ENCODE results near the gene IQSEC1. TPM values are rescaled to one million over a fixed set of nuclear protein-coding genes. Genes with fewer than 3 reads are reported as not detected.

IQSEC1 gene
- total RNA-seq, 2 experiments from 2014 or later: 59.5 to 64.6 TPM

- DNase-seq (no peak), ATAC-seq (ENCODE audit: low read depth) (no peak)
- Mint-ChIP-seq H3K27ac (peak overlapping the region; percentile 98), H3K27me3 (no peaks in the 10 kb centered on the region), H3K4me3 (peak overlapping the region; percentile 84), H3K9me3 (no peaks in the 10 kb centered on the region), H3K4me1 (peaks cover 33% of the 10 kb centered on the region), H3K36me3 (peaks cover 4% of the 10 kb centered on the region)
- POLR2A ChIA-PET: no interaction called here
Observed at GRCh38 chr3:13017361-13018042, 55.7 kb downstream of the IQSEC1 start.

- peak overlapping the region; percentile 98 for H3K27ac Mint-ChIP-seq
- ATAC-seq (ENCODE audit: low read depth) (no peak), DNase-seq (no peak)
- H3K36me3 Mint-ChIP-seq: peaks cover 4% of the 10 kb centered on the region
- no peaks in the 10 kb centered on the region for H3K27me3 Mint-ChIP-seq
- H3K9me3 Mint-ChIP-seq: no peaks in the 10 kb centered on the region
- POLR2A ChIA-PET: interaction anchor here (6.0 kb wide), 1 partner anchor 53 kb away, joined by 35 read pairs; no protein-coding TSS in a partner anchor
- H3K4me3 Mint-ChIP-seq: peak overlapping the region; percentile 84
- H3K4me1 Mint-ChIP-seq: peaks cover 39% of the 10 kb centered on the region
Observed at GRCh38 chr3:13016721-13017255, 56.4 kb downstream of the IQSEC1 start.

- Mint-ChIP-seq H3K27me3 (no peaks in the 10 kb centered on the region), H3K4me1 (peaks cover 44% of the 10 kb centered on the region), H3K9me3 (no peaks in the 10 kb centered on the region), H3K4me3 (peak overlapping the region; percentile 84), H3K27ac (peak overlapping the region; percentile 98), H3K36me3 (peaks cover 4% of the 10 kb centered on the region)
- ATAC-seq (ENCODE audit: low read depth) (peak; percentile 50), DNase-seq (no peak)
- POLR2A ChIA-PET: interaction anchor here (1.2 to 6.0 kb wide), 4 partner anchors 11 to 436 kb away, joined by 3 to 35 read pairs (median 7); no protein-coding TSS in a partner anchor
Observed at GRCh38 chr3:13016083-13016720, 57.0 kb downstream of the IQSEC1 start.

GRCh38 chr3:13015286-13016082, 57.7 kb downstream of the IQSEC1 start:
- peak overlapping the region; percentile 98 for H3K27ac Mint-ChIP-seq
- POLR2A ChIA-PET: interaction anchor here (1.0 to 6.0 kb wide), 5 partner anchors 11 to 436 kb away, joined by 3 to 35 read pairs (median 6); no protein-coding TSS in a partner anchor
- ATAC-seq (ENCODE audit: low read depth): peak; percentile 40
- peak overlapping the region; percentile 84 for H3K4me3 Mint-ChIP-seq
- no peaks in the 10 kb centered on the region for H3K27me3 Mint-ChIP-seq
- H3K9me3 Mint-ChIP-seq: no peaks in the 10 kb centered on the region
- peaks cover 48% of the 10 kb centered on the region for H3K4me1 Mint-ChIP-seq
- peak; percentile 70 for DNase-seq
- H3K36me3 Mint-ChIP-seq: peaks cover 7% of the 10 kb centered on the region

GRCh38 chr3:13014755-13015285, 58.4 kb downstream of the IQSEC1 start:
- peak overlapping the region; percentile 98 for H3K27ac Mint-ChIP-seq
- POLR2A ChIA-PET: interaction anchor here (1.0 to 6.0 kb wide), 5 partner anchors 10 to 437 kb away, joined by 3 to 35 read pairs (median 6); no protein-coding TSS in a partner anchor
- H3K4me1 Mint-ChIP-seq: peaks cover 53% of the 10 kb centered on the region
- H3K9me3 Mint-ChIP-seq: no peaks in the 10 kb centered on the region
- no peaks in the 10 kb centered on the region for H3K27me3 Mint-ChIP-seq
- peak overlapping the region; percentile 84 for H3K4me3 Mint-ChIP-seq
- ATAC-seq (ENCODE audit: low read depth) (no peak), DNase-seq (peak; percentile 45)
- peaks cover 7% of the 10 kb centered on the region for H3K36me3 Mint-ChIP-seq

- Mint-ChIP-seq H3K4me1 (peaks cover 58% of the 10 kb centered on the region), H3K4me3 (peak overlapping the region; percentile 84), H3K36me3 (peaks cover 9% of the 10 kb centered on the region), H3K27ac (peak overlapping the region; percentile 98), H3K9me3 (no peaks in the 10 kb centered on the region), H3K27me3 (no peaks in the 10 kb centered on the region)
- ATAC-seq (ENCODE audit: low read depth) (no peak), DNase-seq (peak; percentile 45)
- POLR2A ChIA-PET: interaction anchor here (2.3 to 6.0 kb wide), 2 partner anchors 19 to 55 kb away, joined by 8 to 35 read pairs; no protein-coding TSS in a partner anchor
Observed at GRCh38 chr3:13013994-13014754, 59.1 kb downstream of the IQSEC1 start.

- H3K36me3 Mint-ChIP-seq: peaks cover 9% of the 10 kb centered on the region
- peak overlapping the region; percentile 98 for H3K27ac Mint-ChIP-seq
- no peaks in the 10 kb centered on the region for H3K27me3 Mint-ChIP-seq
- ATAC-seq (ENCODE audit: low read depth): no peak
- peak overlapping the region; percentile 84 for H3K4me3 Mint-ChIP-seq
- H3K4me1 Mint-ChIP-seq: peaks cover 63% of the 10 kb centered on the region
- H3K9me3 Mint-ChIP-seq: no peaks in the 10 kb centered on the region
- POLR2A ChIA-PET: interaction anchor here (1.2 to 6.0 kb wide), 3 partner anchors 19 to 56 kb away, joined by 3 to 35 read pairs (median 8); no protein-coding TSS in a partner anchor
- DNase-seq: peak; percentile 28
Observed at GRCh38 chr3:13013566-13013965, 59.7 kb downstream of the IQSEC1 start.

GRCh38 chr3:13013151-13013561, 60.1 kb downstream of the IQSEC1 start:
- POLR2A ChIA-PET: interaction anchor here (1.1 to 6.0 kb wide), 4 partner anchors 13 to 408 kb away, joined by 3 to 35 read pairs (median 3); no protein-coding TSS in a partner anchor
- peak overlapping the region; percentile 84 for H3K4me3 Mint-ChIP-seq
- H3K9me3 Mint-ChIP-seq: no peaks in the 10 kb centered on the region

GRCh38 chr3:13012221-13012691, 61.0 kb downstream of the IQSEC1 start:
- DNase-seq: peak; percentile 51
- no peaks in the 10 kb centered on the region for H3K9me3 Mint-ChIP-seq
- ATAC-seq (ENCODE audit: low read depth): peak; percentile 25
- H3K4me3 Mint-ChIP-seq: peak overlapping the region; percentile 82
- POLR2A ChIA-PET: interaction anchor here (0.7 to 6.0 kb wide), 8 partner anchors 12 to 409 kb away, joined by 3 to 35 read pairs (median 4); no protein-coding TSS in a partner anchor
- H3K27me3 Mint-ChIP-seq: no peaks in the 10 kb centered on the region
- peaks cover 67% of the 10 kb centered on the region for H3K4me1 Mint-ChIP-seq
- peaks cover 12% of the 10 kb centered on the region for H3K36me3 Mint-ChIP-seq
- peak overlapping the region; percentile 98 for H3K27ac Mint-ChIP-seq

More at GRCh38 chr3:13013151-13013561, 60.1 kb downstream of the IQSEC1 start:
- ATAC-seq (ENCODE audit: low read depth) (no peak), DNase-seq (no peak)
- Mint-ChIP-seq H3K27me3 (no peaks in the 10 kb centered on the region), H3K4me1 (peaks cover 65% of the 10 kb centered on the region), H3K36me3 (peaks cover 12% of the 10 kb centered on the region), H3K27ac (peak overlapping the region; percentile 98)

- ATAC-seq (ENCODE audit: low read depth): peak; percentile 68
- H3K4me3 Mint-ChIP-seq: peak overlapping the region; percentile 82
- POLR2A ChIA-PET: interaction anchor here (0.6 to 6.0 kb wide), 8 partner anchors 17 to 409 kb away, joined by 3 to 35 read pairs (median 4); no protein-coding TSS in a partner anchor
- H3K27ac Mint-ChIP-seq: peak overlapping the region; percentile 98
- no peaks in the 10 kb centered on the region for H3K27me3 Mint-ChIP-seq
- H3K4me1 Mint-ChIP-seq: peaks cover 62% of the 10 kb centered on the region
- H3K36me3 Mint-ChIP-seq: peaks cover 10% of the 10 kb centered on the region
- peak; percentile 71 for DNase-seq
- H3K9me3 Mint-ChIP-seq: no peaks in the 10 kb centered on the region
Observed at GRCh38 chr3:13011573-13012220, 61.5 kb downstream of the IQSEC1 start.

- no peak for ATAC-seq (ENCODE audit: low read depth)
- H3K27ac Mint-ChIP-seq: peak overlapping the region; percentile 98
- H3K9me3 Mint-ChIP-seq: no peaks in the 10 kb centered on the region
- no peaks in the 10 kb centered on the region for H3K27me3 Mint-ChIP-seq
- H3K4me3 Mint-ChIP-seq: peak overlapping the region; percentile 82
- peaks cover 11% of the 10 kb centered on the region for H3K36me3 Mint-ChIP-seq
- peaks cover 59% of the 10 kb centered on the region for H3K4me1 Mint-ChIP-seq
- POLR2A ChIA-PET: interaction anchor here (0.6 to 6.0 kb wide), 6 partner anchors 16 to 398 kb away, joined by 3 to 35 read pairs (median 6); no protein-coding TSS in a partner anchor
- no peak for DNase-seq
Observed at GRCh38 chr3:13010780-13011572, 62.3 kb downstream of the IQSEC1 start.
